ENCODE results near the gene ADAMTS18.
"Not testable (repeated sequence)": the region's sequence is repeated elsewhere in the genome, so short reads cannot be mapped to it uniquely, and the experiment has no call there.

The ADAMTS18 gene, protein sequence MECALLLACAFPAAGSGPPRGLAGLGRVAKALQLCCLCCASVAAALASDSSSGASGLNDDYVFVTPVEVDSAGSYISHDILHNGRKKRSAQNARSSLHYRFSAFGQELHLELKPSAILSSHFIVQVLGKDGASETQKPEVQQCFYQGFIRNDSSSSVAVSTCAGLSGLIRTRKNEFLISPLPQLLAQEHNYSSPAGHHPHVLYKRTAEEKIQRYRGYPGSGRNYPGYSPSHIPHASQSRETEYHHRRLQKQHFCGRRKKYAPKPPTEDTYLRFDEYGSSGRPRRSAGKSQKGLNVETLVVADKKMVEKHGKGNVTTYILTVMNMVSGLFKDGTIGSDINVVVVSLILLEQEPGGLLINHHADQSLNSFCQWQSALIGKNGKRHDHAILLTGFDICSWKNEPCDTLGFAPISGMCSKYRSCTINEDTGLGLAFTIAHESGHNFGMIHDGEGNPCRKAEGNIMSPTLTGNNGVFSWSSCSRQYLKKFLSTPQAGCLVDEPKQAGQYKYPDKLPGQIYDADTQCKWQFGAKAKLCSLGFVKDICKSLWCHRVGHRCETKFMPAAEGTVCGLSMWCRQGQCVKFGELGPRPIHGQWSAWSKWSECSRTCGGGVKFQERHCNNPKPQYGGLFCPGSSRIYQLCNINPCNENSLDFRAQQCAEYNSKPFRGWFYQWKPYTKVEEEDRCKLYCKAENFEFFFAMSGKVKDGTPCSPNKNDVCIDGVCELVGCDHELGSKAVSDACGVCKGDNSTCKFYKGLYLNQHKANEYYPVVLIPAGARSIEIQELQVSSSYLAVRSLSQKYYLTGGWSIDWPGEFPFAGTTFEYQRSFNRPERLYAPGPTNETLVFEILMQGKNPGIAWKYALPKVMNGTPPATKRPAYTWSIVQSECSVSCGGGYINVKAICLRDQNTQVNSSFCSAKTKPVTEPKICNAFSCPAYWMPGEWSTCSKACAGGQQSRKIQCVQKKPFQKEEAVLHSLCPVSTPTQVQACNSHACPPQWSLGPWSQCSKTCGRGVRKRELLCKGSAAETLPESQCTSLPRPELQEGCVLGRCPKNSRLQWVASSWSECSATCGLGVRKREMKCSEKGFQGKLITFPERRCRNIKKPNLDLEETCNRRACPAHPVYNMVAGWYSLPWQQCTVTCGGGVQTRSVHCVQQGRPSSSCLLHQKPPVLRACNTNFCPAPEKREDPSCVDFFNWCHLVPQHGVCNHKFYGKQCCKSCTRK (N-terminal part only)

DNA sequence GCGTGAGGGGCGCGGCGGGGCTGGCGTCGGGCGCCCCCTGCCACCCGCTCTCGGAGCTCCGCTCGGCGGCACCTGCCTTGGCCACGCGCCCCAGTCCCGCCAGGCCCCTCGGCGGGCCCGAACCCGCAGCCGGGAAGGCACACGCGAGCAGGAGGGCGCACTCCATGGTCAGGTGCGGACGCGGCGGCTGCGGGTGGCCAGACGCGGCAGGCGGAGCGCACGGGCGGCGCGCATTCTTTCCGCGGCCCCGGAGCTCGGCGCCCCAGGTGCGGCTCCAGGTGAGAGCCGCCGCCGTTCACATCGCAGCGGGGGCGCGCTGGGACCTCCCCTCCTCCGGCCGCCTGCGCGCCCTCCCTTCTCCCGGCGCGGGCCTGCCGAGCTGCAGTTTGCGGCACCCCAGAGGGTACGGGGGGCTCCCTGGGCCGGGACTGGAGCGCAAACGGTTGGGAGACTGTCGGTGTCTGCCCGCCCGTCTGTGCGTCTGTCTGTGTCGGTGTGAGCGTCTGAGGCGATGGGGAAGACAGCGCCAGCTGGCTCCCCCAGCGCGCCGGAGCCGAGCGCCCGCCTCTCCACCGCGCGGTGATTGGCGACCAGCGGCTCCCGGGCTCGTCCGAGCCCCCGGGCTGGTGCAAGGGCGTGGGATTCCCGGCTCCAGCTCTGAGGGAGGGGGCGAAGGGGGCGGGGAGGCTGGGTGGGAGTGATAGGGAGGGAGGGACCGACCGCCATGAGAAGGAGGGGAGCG lies at the start of gene ADAMTS18:
ADAMTS18 (minus strand) TSS at position 505 of the 742 bp plus-strand sequence; CDS start at position 166, 339 bp downstream.
- DNase-seq, result no peak

DNA sequence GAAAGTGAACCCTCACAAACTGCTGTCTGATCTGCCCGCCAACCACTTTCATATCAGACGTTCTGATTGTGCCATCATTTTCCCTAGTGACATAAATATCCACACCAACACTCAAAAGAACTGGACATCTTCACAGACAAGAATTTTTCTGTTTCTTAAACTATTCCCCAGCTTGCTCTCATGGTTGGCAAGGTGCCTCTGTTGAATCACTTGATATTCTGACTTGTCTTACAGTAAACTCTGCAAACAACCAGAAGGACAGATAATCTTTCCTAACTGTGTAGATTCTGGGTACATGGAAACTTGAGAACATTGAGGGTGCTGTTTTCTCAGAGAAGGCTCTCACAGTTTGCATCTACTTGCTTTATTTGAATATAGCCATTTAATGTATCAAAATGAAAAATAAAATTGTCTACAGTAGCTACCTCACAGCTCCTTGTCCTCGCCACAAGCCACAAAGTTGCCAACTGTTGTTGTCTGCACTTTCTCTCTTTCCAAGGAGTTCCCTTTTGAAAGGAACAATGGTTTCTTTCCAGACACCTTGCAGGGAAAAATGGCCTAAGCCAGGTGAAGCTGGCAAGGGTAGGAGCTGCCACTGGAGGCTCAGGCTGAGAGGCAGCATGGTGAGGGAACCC lies 46.0 kb upstream of the ADAMTS18 start:
- no peak for DNase-seq

DNA sequence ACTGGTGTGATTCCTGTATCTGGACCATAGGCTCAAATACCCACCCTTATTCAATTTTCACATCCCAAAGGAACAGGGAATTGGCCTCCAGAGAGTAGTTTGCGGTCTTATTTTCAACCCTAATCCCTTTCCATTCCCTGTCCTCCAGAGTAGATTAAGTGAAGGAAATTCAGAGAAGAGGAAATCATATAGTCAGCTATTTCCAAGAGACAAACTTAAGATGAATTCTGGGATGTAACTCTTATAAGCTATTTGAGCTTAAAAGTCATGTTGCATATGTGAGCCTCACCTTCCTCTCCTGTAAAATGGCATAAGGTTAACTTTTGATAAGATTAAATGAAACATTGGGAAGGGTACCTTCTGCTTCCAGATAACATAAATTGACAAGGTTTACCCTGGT lies 37.4 kb upstream of the ADAMTS18 start:
- DNase-seq, result no peak

DNA sequence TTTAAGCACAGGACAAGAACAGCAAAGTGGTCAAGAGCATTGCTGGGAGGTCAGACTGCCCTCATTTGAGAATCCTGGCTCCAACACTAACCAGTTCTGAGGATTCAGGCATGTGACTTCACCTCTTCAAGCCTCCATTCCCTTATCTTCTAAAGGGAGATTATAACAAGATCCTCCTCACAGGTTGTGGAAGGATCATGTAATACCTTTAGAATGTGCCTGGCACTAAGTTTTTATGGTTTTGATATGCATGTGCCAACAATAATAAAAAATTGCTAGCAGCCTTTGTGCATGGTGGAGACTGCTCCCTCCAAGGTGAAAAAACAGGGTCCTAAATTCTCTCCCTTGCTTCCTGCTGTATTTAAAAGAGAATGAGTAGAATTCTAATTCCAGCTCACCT lies 36.0 kb upstream of the ADAMTS18 start:
- no peak for DNase-seq

DNA sequence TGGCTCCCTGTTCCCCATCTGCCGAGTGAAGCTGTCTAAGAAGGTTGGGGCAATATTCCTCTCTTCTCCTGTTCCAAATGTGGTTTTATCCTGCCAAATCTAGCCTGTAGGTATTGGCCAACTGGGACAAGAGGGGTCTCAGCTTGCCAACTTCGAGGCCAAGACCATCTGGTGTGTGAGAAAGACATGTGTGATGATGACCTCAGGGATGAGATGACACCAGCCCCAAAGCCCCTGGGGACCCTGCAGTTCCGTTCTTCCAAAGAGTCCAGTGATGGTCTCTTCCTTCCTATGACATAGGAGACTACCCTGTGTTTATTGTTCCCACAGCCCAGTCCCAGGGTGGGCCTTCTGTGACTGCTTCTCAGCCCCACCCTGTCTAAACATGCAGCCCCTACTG lies 34.8 kb upstream of the ADAMTS18 start:
- DNase-seq, result no peak

DNA sequence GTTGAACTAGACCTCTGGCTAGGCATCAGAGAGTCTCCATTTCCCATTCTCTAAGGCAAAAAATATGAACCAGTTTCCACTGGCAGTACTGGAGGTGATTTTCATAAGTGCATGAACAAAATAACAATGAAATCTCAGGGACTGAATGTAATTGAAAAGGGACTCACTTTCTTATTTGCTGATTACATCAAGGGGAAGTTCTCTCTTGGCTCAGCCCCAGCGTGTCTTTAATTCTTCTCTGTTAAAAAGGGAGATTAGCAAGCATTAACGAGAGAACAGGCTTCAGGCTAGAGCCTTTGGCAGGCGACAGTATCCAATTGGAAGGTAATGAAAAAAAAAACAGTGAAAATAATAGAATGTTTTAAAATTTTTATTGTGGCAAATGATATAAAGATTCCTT lies 34.0 kb upstream of the ADAMTS18 start:
- DNase-seq, result no peak

DNA sequence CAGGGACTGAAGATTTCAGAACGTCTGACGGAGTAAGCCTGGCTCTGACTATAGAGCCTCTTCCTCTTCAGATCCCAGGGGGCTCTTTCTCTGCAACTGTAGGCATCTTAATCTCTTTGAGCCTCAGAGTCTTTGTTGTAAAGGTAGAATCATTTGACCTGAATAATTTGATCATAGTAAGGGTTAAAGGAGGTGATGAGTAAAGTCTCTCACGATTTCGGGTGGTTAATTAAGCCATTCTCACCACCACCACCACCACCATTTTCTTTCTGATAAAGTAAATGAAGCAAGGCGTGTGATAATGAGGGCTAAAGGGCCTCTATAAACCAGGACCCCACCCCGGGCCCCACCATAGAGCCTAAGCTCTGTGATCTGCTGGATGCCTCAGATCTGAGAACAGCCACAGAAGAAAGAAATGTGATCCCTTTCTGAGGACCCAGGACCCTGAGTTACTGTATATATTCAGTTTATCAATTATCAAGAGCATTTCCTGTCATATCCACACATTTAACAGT lies 33.0 kb upstream of the ADAMTS18 start:
- no peak for DNase-seq

DNA sequence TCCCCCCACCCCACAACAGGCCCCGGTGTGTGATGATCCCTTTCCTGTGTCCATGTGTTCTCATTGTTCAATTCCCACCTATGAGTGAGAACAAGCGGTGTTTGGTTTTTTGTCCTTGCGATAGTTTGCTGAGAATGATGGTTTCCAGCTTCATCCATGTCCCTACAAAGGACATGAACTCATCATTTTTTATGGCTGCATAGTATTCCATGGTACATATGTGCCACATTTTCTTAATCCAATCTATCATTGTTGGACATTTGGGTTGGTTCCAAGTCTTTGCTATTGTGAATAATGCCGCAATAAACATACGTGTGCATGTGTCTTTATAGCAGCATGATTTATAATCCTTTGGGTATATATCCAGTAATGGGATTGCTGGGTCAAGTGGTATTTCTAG lies 28.8 kb upstream of the ADAMTS18 start:
- DNase-seq, result not testable (repeated sequence)

DNA sequence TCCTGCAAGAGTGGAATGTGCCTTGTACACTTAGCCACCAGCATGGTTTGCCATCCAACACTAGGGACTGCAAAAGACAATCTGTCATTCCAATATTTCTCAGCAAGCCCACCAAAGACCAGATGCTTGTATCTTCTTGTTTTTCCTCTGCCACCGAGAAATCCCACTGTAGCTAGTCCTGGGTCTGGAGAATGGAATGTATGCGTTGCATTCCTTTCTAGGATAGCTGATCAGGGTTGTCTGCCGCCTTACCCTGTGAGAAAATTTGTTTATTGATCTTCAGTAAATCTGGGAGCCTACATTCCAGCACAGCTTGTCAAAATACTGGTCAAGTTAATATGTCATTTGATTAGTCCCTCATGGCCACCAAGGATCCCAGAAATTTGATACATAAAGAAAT lies 28.1 kb upstream of the ADAMTS18 start:
- no peak for DNase-seq

DNA sequence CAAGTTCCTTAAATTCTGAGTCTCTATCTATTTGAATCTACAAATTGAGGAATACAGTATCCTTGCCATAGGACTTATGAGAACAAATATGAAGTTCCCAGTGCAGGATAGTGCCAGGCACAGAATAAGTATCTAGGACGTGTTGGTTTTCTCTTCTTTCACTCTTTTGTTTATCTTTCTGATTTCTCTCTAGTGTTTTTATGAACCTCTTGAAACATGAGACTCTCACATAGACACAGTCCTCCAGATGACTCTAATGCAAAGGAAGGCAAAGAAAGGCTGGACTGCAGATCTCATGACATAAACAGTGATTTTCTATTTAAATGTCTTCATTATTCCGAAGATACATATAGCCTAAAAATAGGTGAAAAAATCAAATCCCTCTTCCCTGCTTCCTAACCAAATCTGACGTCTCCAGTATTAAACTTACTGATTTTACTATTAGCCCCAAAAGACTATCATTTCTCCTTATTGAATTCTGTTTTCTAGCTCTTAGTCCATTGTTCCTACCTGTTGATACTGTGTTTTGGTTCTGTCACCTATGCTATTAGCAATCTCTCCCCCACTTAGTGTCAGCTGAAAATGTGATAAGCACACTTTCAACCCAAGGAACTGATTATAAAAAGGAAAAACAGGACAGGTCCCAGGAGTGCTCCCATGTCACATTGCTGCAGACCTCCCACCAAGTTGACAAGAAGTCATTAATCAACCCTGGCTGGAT lies 24.9 kb upstream of the ADAMTS18 start:
- no peak for DNase-seq

DNA sequence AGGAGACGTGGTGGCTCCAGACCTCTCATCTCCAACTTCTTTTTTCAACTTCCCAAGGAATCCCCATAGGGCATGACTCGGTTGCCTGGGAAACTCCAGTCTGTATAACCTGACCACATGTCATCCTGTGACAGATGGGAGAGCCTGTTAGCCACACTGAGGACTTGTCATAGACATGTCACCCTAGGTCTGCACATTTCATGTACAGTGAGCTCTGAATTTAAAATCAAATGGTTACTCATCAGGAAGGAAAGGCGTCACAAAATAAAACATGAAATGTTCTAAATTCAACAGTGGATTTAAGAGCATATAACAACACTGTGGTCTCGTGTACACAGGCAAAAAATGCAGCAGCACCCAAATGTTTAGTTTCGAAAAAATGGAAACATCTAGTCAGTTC lies 22.2 kb upstream of the ADAMTS18 start:
- no peak for DNase-seq

DNA sequence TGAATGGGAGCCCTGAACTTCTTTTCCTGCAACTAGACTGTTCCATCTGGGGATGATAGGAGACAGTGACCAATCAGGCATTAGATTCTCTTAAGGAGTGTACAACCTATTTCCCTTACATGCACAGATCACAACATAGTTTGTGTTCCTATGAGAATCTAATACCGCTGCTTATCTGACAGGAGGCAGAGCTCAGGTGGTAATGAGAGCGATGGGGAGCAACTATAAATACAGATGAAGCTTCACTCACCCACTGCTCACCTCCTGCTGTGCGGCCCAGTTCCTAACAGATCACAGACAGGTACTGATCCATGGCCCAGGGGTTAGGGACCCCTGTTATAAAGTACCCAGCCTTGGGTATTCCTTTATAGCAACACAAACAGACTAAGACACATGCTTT lies 17.4 kb upstream of the ADAMTS18 start:
- DNase-seq, result no peak

DNA sequence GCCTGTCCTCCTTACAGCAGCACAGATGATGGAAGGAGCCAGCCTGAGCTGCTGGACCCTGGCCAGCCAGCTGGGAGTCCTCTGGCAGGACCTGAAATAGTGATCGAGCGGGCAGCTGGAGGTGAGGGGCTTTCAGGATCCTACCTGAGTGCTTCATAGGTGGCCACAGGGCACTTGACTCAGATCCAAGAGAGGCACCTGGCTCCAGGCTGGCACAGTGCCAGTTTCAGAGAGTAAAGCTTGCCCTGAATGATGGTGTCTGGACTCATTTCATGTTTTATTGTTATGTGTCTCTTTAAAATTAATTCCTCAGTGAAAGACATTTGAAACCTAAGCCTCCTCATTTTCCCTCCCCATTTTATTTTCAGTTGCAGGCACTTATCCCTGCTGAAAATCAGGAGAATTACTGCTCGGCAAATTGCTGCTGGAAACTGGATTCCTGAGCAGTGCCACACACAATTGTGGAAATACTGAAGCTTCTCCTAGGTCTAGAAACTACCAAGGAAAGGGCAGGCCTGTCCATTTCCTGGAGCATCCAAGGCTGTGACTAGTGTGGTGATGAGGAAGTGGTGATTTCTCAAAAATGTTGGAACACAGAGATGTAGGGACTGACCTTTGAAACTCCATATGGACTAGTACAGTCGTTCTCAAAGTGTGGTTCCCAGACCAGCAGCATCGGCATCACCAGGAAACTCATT lies 16.1 kb upstream of the ADAMTS18 start:
- DNase-seq, result peak; percentile 81

DNA sequence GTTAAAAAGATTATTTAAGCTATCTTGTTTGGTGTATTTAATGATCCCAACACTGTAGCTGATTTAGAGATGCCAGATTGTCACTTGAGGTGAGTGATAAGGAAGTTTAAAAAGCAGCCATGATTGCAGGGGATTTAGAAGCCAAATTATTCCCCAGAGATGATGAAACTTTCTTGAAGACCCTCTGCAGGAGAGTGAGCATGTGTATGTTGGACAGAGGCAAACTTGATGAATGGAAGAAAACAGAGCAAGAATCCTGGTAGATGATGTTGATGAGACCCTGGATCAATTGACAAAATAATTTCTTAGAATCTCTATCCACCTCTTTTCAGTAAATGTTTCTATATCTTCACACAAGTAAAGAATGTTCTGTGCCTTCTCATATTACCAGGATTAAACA lies 14.4 kb upstream of the ADAMTS18 start:
- DNase-seq, result no peak

DNA sequence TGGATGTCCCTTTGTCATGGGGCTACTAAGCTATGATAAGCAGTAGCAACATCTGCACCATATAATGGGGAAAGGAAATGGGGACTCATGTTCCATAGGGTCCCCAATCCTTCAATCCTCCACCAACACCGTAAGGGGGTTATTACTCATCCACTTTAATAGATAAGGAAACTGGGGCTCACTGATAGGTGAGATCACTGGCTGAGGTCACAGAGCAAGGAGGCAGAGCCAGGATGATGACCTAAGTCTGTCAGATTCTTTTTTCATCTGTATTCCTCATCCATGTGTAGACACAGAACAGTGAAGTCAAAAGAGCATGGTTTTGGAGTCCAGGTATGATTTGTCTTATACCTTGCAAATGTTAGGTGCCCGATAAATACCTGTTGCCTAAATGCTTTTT lies 10.5 kb upstream of the ADAMTS18 start:
- DNase-seq, result no peak

DNA sequence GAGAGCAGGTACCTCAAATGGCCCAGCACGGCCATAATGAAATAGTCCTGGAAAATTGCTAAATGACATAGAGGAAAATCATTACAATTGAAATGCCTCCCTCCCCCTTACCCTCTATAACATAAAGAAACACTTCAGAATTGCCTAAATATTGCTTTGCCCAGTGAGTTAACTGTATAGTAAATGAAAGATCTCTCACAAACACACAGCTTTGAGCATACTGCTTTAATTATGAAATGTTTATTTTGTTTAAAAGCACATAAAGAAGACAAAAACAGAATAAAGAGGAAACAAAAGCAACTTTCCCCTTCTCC lies 9.3 kb upstream of the ADAMTS18 start:
- DNase-seq, result no peak

DNA sequence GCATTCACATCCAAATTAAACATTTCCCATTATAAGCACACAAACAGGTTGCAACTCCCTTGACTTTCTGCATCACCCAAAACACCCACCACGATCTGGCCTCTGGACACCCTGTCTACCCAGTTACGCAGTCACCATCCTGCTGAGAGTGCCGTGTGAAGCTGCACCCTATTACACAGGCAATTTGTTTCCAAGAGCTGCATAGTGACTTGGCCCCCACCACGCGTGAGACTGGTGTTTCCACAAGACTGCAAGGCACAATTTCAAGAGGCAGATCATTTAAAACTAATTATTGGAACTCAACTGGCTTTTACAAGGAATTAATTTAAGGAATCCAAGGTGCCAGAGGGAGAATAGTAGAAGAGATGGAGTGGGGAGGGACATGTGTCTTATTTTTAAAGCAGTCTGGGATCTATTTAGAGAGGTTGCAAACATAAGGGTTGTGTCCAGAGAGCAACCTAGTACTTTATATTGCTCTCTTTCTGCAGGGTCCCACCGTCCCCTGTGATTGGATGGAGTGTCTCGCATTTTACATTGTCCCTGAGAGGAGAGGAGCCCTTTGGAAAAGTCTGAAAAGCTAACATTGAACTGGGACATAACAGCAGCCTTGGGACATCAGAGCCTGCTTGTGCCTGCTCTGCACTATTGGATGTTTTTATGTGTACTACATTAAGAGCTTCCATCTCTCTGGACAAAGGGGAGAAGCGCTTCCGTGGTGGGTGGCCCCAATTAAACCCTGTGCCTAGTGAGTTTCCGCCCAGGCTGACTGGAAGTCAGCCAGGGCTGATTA lies 8.7 kb upstream of the ADAMTS18 start:
- no peak for DNase-seq

DNA sequence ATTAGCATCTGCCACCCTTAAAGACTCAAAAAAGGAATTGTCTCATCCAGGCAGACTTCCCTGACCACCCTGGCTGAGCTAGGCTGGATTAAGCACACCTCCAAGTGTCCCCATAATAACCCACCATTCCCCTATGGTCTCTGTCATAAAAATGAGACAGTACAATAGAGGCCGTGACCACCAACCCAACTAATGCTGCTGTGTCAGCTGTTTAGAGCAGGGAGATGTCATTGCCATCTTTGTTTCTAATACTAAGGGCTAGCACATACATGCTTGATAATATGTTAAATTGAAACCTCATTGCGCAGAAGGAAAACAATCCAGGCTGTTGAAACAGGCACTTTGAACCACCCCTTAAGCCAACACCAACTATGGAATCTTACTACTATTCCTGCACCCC lies 7.2 kb upstream of the ADAMTS18 start:
- DNase-seq, result no peak

DNA sequence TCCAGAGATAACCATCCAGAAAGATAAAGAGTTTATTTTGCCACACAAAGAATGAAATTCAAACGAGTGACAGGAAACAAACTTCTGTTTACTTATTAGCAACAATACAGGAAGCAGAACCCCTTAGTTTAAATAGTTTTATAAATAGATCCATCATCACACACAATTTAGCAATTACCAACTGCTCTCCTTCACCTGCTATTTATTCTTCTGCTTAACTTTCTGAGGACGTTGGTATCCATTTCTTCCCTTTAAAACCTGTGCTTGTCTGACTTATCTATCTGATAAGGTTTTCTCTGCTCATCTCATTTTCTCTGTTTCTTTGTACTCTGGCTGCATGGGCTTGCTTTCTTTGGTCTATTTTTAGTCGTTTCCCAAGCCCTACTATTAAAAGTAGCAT lies 4.3 kb upstream of the ADAMTS18 start:
- DNase-seq, result no peak

DNA sequence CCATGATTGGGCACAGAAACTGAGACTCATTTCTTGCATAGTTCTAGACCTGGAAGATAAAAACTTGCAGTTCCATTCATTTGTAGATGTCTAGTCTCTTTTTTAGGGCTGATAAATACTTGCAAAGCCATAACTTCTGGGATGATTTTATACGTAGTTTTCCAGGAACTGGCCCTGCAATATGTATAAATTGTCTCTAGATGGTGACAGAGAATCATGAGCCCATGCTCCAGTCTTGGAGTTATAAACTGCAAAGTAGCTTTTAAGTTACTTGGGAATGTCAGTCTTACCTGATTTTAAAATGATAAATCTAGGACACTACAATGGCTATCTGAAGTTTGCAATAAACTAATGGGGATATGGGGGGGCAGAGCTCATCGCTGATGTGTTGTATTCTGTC lies 3.0 kb upstream of the ADAMTS18 start:
- DNase-seq, result no peak
